Measurements from ENCODE around the gene ABCG4.

GRCh38 chr11:119167933-119168332, 19.1 kb downstream of the ABCG4 start:
- no peak for TF ChIP-seq TCF12 (IDR thresholded peaks at IDR 0.05; ENCODE audit: low read depth)
- no peak for TF ChIP-seq YY1 (IDR thresholded peaks at IDR 0.05; ENCODE audit: low read depth)
- TF ChIP-seq RAD21 (IDR thresholded peaks at IDR 0.05; ENCODE audit: low read depth): no peak
- no peak for TF ChIP-seq MAX (IDR thresholded peaks at IDR 0.05)
